IMR-90 (cell line): ENCODE measurements around the gene RRN3.

Experiments used
- BHLHE40 ChIP-seq: fragments of 150-350 bp; IDR thresholded peaks from 2 replicates; pipeline ENCODE4 v1.6.1; 2016; ENCODE audit warnings: mild to moderate bottlenecking, low read depth, low read length
- CEBPB ChIP-seq: IDR thresholded peaks from 2 replicates; pipeline ENCODE4 v1.6.1; 2012; ENCODE audit warnings: low read depth, low read length, improper control_type of control experiment
- CHD1 ChIP-seq: IDR thresholded peaks from 2 replicates; pipeline ENCODE4 v1.6.1; 2012; ENCODE audit warnings: low read depth, low read length, improper control_type of control experiment
- CTCF ChIP-seq: conservative IDR thresholded peaks from 2 replicates; pipeline ENCODE4 v1.5.1; 2012; ENCODE audit warnings: mild to moderate bottlenecking, low read depth, low read length, improper control_type of control experiment
- ELK1 ChIP-seq: fragments of 150-350 bp; IDR thresholded peaks from 2 replicates; pipeline ENCODE4 v1.6.1; 2016; ENCODE audit warnings: low read depth, mild to moderate bottlenecking, low read length, moderate library complexity, borderline replicate concordance
- MAFK ChIP-seq: IDR thresholded peaks from 2 replicates; pipeline ENCODE4 v1.6.1; 2012; ENCODE audit warnings: low read depth, low read length, improper control_type of control experiment
- MXI1 ChIP-seq: IDR thresholded peaks from 2 replicates; pipeline ENCODE4 v1.6.1; 2012; ENCODE audit warnings: low read depth, mild to moderate bottlenecking, low read length, moderate library complexity, borderline replicate concordance
- NFE2L2 ChIP-seq: fragments of 150-350 bp; IDR thresholded peaks from 2 replicates; pipeline ENCODE4 v1.6.1; 2016; ENCODE audit warnings: low read depth, mild to moderate bottlenecking, low read length
- POLR2A ChIP-seq: IDR thresholded peaks from 2 replicates; pipeline ENCODE4 v1.6.1; 2012; ENCODE audit warnings: mild to moderate bottlenecking, low read depth, low read length

GRCh38 chr16:15033309-15033707 is 60.8 kb downstream of the RRN3 start:
- no peak for TF ChIP-seq NFE2L2
- TF ChIP-seq POLR2A, result no peak
- TF ChIP-seq MXI1, result no peak
- no peak for TF ChIP-seq CEBPB
- TF ChIP-seq CHD1, result no peak
- TF ChIP-seq CTCF, result no peak
- TF ChIP-seq ELK1, result no peak
- no peak for TF ChIP-seq BHLHE40
- TF ChIP-seq MAFK, result no peak
